HUES6 (cell line): ENCODE measurements around the gene MAML1.

ENCODE experiments used
- H3K27ac ChIP-seq: 2 replicates; pipeline ENCODE4 v1.7.0; 2013; ENCODE audit warnings: low read depth, mild to moderate bottlenecking, low read length, inconsistent platforms
- H3K27me3 ChIP-seq: 2 replicates; pipeline ENCODE4 v1.6.1; 2013; ENCODE audit warnings: low read length; ENCODE audit not compliant: control insufficient read depth, insufficient read depth
- H3K36me3 ChIP-seq: 2 replicates; pipeline ENCODE4 v1.6.1; 2013; ENCODE audit warnings: low read length; ENCODE audit not compliant: control insufficient read depth, insufficient read depth
- H3K4me1 ChIP-seq: 2 replicates; pipeline ENCODE4 v1.6.1; 2013; ENCODE audit warnings: low read length; ENCODE audit not compliant: control insufficient read depth, insufficient read depth
- H3K4me3 ChIP-seq: 2 replicates; pipeline ENCODE4 v1.5.1; 2013; ENCODE audit warnings: low read depth, low read length
- H3K9ac ChIP-seq: one replicate; pipeline ENCODE4 v1.6.1; 2013; ENCODE audit warnings: mild to moderate bottlenecking, low read length
- H3K9me3 ChIP-seq: 2 replicates; pipeline ENCODE4 v1.6.1; 2013; ENCODE audit warnings: low read depth, low read length; ENCODE audit not compliant: control insufficient read depth, insufficient read depth

Gene MAML1

DNA sequence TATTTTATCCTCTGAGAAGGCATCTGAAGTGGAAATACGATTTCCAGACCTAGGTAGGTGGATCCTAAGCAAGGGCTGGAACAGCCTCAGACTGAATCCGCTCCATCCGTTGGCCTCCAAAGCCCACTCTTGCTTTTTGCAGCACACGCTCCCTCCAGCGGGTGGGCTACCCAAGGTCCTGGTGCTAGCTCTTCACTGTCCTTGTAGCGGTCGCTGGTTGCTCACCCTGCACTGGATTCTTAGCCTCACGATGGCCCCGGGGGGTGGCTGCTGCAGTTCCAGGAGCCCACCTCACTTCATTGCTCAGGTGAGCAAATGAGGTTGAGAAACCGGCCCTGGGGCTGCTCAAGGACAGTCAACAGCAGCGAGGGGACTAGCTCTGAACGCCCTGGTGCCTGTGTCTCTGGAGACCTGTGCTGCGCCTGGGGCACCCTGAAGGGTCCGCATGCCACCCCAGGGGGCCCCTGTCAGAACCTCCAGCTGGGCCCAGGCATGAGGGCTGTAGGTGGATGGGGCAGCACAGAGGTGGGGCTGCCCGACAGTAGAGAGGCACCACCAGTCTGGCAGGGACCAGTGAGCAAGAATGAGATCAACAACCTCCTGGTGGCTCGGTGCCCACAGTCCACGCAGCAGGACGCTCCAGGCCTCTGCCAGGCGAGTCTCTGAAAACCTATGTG, 69.7 kb downstream of the MAML1 start:
- H3K4me3 ChIP-seq = no peak overlapping the region
- H3K4me1 ChIP-seq = peaks cover 32% of the 10 kb centered on the region
- no peaks in the 10 kb centered on the region for H3K9me3 ChIP-seq
- H3K27me3 ChIP-seq = no peaks in the 10 kb centered on the region
- peaks cover 34% of the 10 kb centered on the region for H3K36me3 ChIP-seq
- H3K9ac ChIP-seq = no peak overlapping the region
- H3K27ac ChIP-seq = no peak overlapping the region

DNA sequence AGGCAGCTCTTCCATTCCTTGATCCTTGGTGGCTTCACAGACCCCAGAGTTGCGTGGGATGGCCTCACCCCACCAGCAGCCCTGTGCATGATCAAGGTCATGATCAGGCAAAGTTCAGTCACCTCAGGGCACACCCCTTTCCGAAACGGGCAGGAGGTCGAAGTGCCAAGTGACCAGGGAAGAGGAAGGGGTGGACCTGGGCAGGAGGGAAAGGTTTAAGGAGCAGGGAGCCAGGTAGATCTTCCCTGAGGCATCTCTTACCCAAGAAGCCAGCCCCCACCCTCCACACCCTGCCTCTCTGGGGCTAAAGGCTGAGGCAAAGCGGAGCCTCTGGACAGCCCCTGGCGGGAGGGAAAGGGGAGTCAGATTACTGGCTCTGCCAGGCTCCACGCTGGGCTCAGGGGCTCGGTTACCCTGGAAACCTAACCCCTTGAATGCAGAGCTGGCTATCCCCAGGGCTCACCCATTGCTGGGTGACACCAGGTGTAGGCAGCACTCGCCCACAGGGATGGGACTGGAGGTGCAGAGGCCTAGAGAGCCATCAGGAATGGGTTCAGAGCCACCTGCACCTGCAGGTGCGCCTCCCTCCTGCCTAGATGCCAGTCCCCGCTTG, 70.4 kb downstream of the MAML1 start:
- Histone ChIP-seq H3K4me3 (no peak overlapping the region), H3K27ac (no peak overlapping the region), H3K36me3 (peaks cover 30% of the 10 kb centered on the region), H3K4me1 (peaks cover 32% of the 10 kb centered on the region), H3K9ac (no peak overlapping the region), H3K9me3 (no peaks in the 10 kb centered on the region), H3K27me3 (no peaks in the 10 kb centered on the region)

DNA sequence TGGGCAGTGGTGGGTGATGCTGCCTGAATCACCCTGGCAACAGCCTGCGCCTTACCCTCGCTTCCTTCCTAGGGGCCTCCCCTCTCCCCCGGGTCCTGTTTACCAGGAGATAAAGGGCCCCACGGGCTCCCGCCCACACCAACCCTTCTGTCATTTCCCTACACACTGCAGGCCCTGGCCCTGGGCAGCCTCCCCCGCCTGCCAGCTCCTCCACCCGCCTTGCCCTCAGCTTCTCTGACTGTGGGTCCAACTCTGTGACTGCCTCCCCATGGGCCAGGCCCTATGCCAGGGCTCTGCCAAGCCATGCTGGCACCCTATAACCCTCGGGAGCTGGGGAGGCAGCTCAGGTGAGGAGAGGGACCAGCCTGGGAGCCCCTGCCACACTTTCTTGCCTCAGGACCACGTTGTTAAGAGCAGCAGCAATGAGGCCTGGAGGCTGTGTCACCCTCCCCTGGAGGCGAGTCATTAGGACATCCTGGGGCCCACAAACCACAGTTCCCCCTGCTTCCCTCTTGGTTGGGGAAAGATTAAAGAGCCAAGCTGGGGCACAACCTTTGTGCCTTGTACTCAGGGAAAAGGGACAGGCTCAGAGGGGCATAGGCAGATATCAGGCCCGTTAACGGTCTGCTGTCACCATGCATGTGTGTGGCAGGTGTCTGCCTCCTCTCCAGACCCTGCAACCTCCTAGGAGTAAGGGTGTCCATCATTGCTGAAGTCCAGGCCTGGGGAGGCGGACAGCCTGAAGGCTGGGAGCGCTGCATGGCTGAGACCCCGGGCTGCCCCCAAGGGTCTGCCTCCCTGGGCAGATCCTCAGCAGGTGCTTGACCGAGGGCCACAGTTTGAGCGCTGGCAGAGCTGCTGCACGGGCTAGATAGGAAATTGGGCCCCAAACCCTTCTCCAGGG, 71.3 kb downstream of the MAML1 start:
- Histone ChIP-seq H3K4me3 (peak overlapping the region; percentile 8; the same call in 1 of the 2 replicates), H3K9me3 (no peaks in the 10 kb centered on the region), H3K9ac (no peak overlapping the region), H3K27ac (no peak overlapping the region), H3K4me1 (peaks cover 32% of the 10 kb centered on the region), H3K27me3 (no peaks in the 10 kb centered on the region), H3K36me3 (peaks cover 21% of the 10 kb centered on the region)

DNA sequence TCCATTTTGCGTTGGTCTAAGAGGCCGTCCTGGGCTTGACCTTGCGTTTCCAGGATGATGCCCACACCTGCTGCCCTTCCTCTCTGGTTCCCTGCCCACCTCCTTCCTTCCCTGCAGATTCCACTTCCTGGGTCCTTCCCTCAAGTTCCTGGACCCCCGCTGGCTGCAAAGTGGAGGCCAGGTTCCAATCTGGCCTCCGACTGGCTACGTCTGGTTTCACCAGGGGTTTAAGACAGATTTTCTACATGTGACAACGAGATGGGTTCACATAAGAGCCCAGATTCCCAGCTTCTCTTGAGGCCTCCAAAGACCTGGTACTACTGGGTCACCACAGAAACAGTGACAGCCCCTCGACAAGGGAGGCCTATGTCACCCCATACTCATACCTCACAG, 71.9 kb downstream of the MAML1 start:
- Histone ChIP-seq H3K4me3 (peak overlapping the region; percentile 87), H3K36me3 (peaks cover 15% of the 10 kb centered on the region), H3K9ac (peak overlapping the region; percentile 72), H3K27me3 (no peaks in the 10 kb centered on the region), H3K9me3 (no peaks in the 10 kb centered on the region), H3K27ac (no peak overlapping the region), H3K4me1 (peaks cover 32% of the 10 kb centered on the region)

DNA sequence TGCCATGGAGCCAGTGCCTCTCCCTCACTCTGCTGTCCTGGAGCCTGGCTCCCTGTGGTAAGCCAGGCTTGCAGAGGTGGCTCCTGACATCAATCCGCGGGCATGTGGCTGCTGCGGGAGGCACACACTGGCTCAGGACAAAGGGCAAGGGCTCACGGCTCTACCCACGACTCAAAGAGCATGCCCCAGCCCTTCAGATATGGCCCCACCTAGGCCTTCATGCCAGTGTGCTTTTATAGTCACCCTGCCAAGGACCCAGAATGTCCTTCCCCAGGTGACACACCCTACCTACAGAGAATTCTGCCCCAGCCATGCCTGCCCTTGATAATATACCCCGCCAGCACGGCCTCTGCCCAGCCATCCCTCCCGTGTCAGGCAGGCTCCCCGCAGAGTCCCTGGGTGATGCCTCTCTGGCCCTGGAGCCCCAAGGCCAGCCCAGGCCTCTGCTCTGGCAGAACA, 72.5 kb downstream of the MAML1 start:
- no peak overlapping the region for H3K27ac ChIP-seq
- peak overlapping the region; percentile 72 for H3K9ac ChIP-seq
- peak overlapping the region; percentile 87 for H3K4me3 ChIP-seq
- peaks cover 32% of the 10 kb centered on the region for H3K4me1 ChIP-seq
- H3K36me3 ChIP-seq = peaks cover 9% of the 10 kb centered on the region
- no peaks in the 10 kb centered on the region for H3K27me3 ChIP-seq
- H3K9me3 ChIP-seq = no peaks in the 10 kb centered on the region

DNA sequence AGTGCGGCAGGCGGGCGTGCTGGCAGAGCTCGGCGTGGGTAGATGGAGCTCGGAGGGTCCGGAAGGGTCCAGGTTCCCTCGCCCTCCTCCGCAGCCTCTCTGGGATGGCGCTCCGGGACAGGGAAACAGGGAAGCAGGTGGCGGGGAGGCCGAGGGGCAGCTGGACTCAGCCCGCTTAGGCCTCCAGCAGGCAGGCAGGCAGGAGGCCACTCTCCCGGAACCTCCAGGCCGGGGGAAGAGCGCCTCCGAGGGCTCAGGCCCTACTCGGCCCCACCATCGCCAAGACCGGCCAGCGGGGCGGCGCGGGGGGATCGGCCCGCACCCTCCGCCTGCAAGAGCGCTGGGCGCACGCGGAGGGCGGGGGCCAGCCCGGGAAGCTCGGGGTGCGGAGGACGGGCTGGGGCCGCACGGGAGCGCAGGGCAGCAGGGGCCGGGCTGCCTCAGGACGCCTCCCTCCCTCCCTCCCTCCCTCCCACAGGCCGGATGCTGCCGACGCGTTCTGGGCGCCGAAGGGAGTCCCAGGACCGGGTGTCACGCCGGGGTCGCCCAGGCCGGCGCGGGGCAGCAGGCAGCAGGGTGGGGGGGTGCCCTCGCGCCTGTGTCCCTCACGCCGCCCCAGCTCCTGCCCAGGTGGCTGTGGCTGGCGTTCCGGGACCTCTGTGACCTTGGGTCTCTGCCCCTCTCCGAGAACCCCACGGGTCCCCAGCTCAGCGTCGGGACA, 73.1 kb downstream of the MAML1 start:
- Histone ChIP-seq H3K27me3 (no peaks in the 10 kb centered on the region), H3K9me3 (no peaks in the 10 kb centered on the region), H3K4me1 (peaks cover 32% of the 10 kb centered on the region), H3K9ac (peak overlapping the region; percentile 72), H3K36me3 (peaks cover 5% of the 10 kb centered on the region; the same call in 1 of the 2 replicates), H3K4me3 (peak overlapping the region; percentile 87), H3K27ac (peak overlapping the region; percentile 74; the same call in 1 of the 2 replicates)

DNA sequence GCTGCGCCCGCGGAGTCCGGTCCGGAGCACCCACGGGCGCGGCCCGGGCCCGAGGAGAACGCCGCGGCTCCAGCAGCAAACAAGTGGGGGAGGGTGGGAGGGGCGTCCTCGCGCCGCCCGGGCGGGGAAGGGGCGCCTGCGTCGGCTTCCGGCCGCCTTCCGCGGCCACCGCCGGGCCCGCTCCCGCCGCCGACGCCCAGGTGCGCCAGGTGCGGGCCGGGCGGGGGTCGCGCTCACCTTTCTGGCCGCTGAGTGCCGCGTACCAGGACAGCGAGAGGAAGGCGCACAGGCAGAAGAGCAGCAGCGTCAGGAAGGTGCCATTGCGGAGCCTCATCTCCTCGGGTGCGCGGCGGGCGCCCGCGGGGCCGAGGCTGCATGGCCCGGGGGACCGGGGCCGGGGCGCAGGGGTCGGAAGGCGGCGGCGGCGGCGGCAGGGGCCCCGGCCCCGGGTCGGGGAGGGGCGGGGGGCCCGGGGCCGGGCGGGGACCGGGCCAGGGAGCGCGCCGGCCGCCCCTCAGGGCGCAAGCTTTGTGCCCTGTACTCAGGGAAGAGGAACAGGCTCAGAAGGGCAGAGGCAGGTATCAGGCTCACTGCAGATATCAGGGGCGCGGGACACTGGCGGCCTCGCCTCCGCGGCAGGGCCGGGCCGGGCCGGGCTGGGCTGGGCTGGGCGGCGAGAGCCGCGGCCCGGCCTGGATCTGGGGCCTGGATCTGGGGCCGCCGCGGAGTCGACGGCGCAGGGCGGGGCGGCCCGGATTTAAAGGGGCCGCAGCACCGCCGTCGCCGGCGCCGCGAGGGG, 73.8 kb downstream of the MAML1 start, which contains the start of gene MGAT4B:
TSS of gene MGAT4B (minus strand) at position 617 of the 799 bp plus-strand sequence. CDS start at position 334, 283 bp downstream.
- Histone ChIP-seq H3K27me3 (no peaks in the 10 kb centered on the region), H3K27ac (peak within 1 kb of the TSS; percentile 74; the same call in 1 of the 2 replicates), H3K9ac (peak within 1 kb of the TSS; percentile 78), H3K9me3 (no peaks in the 10 kb centered on the region), H3K4me3 (peak within 1 kb of the TSS; percentile 87), H3K4me1 (peaks cover 32% of the 10 kb centered on the region), H3K36me3 (no peaks in the 10 kb centered on the region)

DNA sequence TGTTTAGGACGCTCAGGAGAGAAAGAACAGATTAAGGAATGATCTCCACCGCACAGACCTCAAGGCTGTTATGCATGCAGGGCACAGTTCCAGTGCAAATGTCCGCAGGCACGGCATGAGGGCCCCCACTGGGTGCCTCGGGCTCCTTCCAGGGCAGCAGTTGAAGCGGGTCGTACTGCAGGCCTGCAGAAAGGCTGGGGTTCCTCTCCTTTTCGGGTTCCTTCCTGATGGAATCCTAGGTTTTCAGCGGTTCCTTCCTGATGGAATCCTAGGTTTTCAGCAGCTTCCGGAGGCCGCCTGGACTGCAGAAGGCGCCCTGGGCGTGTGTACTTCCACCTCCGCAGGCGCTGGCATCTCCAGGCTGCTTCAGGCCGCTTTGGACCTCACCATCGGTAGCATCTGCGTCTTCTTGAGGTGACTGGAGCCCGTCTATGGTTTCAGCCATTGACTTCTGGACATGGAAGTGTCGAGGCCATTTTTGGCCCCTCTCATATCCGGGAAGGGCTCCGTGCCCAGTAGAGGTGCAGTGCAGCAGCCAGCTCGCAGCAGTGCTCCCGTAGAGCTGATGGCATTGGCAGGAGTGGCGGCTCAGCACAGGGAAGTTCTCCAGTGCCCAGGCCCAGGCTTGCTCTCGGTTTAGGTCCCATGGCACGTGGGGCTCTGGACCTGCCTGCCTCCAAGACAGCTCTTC, 79.7 kb downstream of the MAML1 start:
- Histone ChIP-seq H3K27me3 (no peaks in the 10 kb centered on the region), H3K27ac (no peak overlapping the region), H3K4me1 (peaks cover 5% of the 10 kb centered on the region; the same call in 1 of the 2 replicates), H3K9me3 (no peaks in the 10 kb centered on the region), H3K9ac (no peak overlapping the region), H3K36me3 (peaks cover 20% of the 10 kb centered on the region), H3K4me3 (no peak overlapping the region)

DNA sequence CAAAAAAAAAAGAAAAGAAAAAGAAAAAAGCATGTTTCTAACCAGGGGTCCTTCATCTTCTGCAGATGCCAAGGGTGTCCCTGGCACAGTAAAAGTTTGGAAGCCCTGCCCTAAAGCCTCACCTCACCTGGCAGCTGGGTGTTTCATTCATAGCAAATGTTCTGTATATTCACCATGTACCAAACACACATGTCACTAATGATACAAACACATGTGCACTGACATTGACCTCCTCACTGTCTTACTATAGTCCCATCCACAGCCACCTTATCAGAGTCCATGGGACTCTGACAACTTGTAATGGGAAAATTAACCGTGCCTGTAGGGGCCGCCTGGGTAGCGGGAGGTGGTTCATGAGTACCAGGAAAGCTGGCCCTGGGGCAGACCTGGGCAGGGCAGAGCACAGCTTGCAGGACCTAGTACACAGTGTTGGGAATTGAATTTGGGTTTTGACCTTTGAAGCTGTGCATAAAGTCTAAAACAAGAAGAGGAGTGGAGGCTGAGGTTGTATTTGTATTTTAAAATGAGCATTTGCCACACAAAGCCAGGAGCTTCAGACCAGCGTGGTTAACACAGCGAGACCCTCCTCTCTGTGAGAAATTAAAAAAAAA, 80.5 kb downstream of the MAML1 start:
- H3K9ac ChIP-seq = no peak overlapping the region
- no peaks in the 10 kb centered on the region for H3K9me3 ChIP-seq
- H3K36me3 ChIP-seq = peaks cover 20% of the 10 kb centered on the region
- H3K4me1 ChIP-seq = peaks cover 7% of the 10 kb centered on the region
- no peak overlapping the region for H3K4me3 ChIP-seq
- no peak overlapping the region for H3K27ac ChIP-seq
- H3K27me3 ChIP-seq = no peaks in the 10 kb centered on the region
